WI38 (cell line): ENCODE results near the gene ZFYVE28.
"Not testable (repeated sequence)": the region's sequence is repeated elsewhere in the genome, so short reads cannot be mapped to it uniquely, and the experiment has no call there.

Source experiments
- H3K4me3 ChIP-seq: 2 replicates; pipeline ENCODE4 v1.5.1; 2011; ENCODE audit warnings: low read depth, mild to moderate bottlenecking, control low read depth, low read length
- TF ChIP-seq, protein P1 (sequence below): IDR thresholded peaks from 2 replicates; pipeline ENCODE4 v1.5.1; 2012; ENCODE audit warnings: low read depth, mild to moderate bottlenecking, control low read depth, low read length

ZFYVE28 gene

DNA sequence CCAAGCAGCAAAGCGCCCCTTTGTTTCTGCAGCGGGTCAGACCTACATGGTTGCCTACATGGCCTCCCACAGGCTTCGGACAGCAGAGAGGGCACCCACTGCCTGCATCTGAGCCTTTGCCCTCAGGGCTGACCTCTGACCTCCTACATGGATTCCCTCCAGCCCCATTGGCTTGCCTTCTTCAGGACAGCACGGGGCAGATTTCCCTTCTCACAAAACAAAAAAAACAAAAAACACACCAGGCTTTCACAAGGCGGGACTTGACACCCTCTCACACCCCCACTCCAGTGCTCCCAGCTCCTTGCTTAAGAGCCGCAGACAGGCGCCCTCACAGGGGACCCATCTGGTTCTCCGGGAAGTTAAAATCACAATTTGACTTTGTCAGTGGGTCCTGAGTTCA, 32.9 kb downstream of the ZFYVE28 start:
- TF ChIP-seq, protein P1, sequence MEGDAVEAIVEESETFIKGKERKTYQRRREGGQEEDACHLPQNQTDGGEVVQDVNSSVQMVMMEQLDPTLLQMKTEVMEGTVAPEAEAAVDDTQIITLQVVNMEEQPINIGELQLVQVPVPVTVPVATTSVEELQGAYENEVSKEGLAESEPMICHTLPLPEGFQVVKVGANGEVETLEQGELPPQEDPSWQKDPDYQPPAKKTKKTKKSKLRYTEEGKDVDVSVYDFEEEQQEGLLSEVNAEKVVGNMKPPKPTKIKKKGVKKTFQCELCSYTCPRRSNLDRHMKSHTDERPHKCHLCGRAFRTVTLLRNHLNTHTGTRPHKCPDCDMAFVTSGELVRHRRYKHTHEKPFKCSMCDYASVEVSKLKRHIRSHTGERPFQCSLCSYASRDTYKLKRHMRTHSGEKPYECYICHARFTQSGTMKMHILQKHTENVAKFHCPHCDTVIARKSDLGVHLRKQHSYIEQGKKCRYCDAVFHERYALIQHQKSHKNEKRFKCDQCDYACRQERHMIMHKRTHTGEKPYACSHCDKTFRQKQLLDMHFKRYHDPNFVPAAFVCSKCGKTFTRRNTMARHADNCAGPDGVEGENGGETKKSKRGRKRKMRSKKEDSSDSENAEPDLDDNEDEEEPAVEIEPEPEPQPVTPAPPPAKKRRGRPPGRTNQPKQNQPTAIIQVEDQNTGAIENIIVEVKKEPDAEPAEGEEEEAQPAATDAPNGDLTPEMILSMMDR = no peak
- no peak overlapping the region for H3K4me3 ChIP-seq

DNA sequence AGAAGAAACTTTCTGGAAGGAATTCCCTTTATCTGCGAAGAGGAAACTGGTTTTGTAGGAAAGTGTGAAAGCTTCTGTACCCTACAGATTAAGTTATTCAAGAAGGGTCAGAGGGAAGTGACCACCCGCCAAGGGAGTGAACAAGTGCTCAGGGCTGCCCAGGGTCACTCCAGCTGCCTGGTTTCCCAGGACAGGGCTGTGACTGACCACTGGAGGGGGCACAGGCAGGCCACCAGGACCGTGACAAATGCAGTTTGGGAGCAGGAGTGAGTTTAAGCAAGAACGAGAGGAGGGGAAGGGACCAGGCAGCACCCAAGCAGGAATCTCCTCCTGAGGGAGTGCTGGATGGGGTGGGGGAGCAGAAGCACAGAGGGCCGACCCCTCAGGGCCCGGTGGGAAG, 34.2 kb downstream of the ZFYVE28 start:
- TF ChIP-seq, protein P1 = no peak
- H3K4me3 ChIP-seq = no peak overlapping the region

GRCh38 chr4:2383760-2384159, 34.7 kb downstream of the ZFYVE28 start:
- TF ChIP-seq, protein P1 = no peak
- no peak overlapping the region for H3K4me3 ChIP-seq

- not testable (repeated sequence) for H3K4me3 ChIP-seq
These were observed 35.2 kb downstream of the ZFYVE28 start for GRCh38 chr4:2383220-2383631.

GRCh38 chr4:2382769-2383202, 35.7 kb downstream of the ZFYVE28 start:
- not testable (repeated sequence) for H3K4me3 ChIP-seq

GRCh38 chr4:2380589-2380988, 37.9 kb downstream of the ZFYVE28 start:
- not testable (repeated sequence) for H3K4me3 ChIP-seq

DNA sequence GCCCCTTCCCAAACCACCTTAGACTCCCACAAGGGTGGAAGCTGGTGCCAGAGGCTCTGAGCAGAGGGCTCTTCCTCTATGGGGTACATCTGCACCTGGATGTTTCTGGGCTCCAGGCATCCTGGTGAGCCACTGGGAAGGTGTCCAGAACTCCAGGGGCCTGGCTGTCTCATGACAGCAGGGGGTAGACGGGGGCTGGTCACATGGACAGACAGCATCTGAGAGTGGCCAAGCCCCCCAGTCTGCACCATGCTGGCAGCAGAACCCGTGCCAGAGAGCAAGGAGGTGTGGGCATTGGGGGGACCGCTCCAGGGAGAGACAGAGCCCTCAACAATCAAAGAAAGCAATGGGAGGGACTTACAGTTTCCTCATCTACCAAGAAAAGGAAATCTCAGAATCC, 39.5 kb downstream of the ZFYVE28 start:
- TF ChIP-seq, protein P1 = no peak
- H3K4me3 ChIP-seq = no peak overlapping the region

DNA sequence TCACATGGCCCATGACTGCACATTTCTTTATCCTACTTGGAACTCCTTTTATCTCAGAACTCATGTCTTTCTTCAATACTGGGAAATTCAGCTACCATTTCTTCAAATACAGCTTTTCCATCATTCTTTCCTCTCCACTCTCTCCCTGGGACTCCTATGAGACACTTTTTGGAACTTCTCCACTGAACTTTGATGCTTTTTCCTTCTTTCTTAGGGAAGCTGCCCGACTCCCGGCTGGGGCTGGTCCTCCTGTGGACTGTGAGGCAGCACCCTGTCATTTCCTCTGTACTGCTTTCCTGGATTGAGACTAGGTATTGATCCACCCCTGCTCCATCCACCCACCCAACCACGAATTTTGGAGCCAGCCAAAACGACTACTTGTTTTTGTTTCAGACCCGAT, 40.0 kb downstream of the ZFYVE28 start:
- no peak overlapping the region for H3K4me3 ChIP-seq
- TF ChIP-seq, protein P1 = no peak

DNA sequence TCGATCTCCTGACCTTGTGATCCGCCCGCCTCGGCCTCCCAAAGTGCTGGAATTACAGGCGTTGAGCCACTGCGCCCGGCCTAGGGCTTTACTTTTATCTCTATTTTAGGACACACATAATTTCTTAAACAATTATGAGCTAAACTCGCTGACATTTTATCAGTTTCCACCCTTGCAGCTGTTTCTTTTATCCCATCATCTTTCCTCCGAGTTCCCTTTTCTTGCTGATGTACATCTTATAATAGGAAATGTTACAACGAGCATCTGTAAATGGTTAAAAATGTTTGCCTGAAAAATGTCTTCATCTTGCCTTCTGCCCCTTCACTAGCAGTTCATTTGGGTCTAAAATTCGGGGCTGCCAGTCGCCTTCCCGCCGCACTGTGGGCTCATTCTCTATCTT, 41.2 kb downstream of the ZFYVE28 start:
- TF ChIP-seq, protein P1 = no peak
- H3K4me3 ChIP-seq = no peak overlapping the region
